ENCODE data around the gene C1orf52. TPM values are rescaled to one million over a fixed set of nuclear protein-coding genes. Genes with fewer than 3 reads are reported as not detected.

The C1orf52 gene
- total RNA-seq: 10 to 100 TPM; 10.7 to 24.6 (median 18.8) TPM
- 10 to 100 TPM; 20.1 to 23.9 TPM for polyA plus RNA-seq
- long read RNA-seq, donor 1, transcript C1orf52-203 (3 exons, 1,219 nt): minor isoform, 25 of 58 reads
- long read RNA-seq, donor 1, transcript C1orf52-201 (4 exons, 3,391 nt): major isoform, 30 of 58 reads
- long read RNA-seq, donor 1, partial matches to known transcripts: 3 of 58 reads
- long read RNA-seq, donor 1, other reads (novel, unspliced or antisense): 0 of 58 reads
- long read RNA-seq, donor 2, transcript C1orf52-201 (4 exons, 3,391 nt): minor isoform, 7 of 21 reads
- long read RNA-seq, donor 2, transcript C1orf52-203 (3 exons, 1,219 nt): major isoform, 14 of 21 reads
- long read RNA-seq, donor 2, partial matches to known transcripts: 0 of 21 reads
- long read RNA-seq, donor 2, other reads (novel, unspliced or antisense): 0 of 21 reads
- long read RNA-seq, donor 3, transcript C1orf52-201 (4 exons, 3,391 nt): major isoform, 23 of 40 reads
- long read RNA-seq, donor 3, transcript C1orf52-203 (3 exons, 1,219 nt): minor isoform, 16 of 40 reads
- long read RNA-seq, donor 3, partial matches to known transcripts: 1 of 40 reads
- long read RNA-seq, donor 3, other reads (novel, unspliced or antisense): 0 of 40 reads

DNA sequence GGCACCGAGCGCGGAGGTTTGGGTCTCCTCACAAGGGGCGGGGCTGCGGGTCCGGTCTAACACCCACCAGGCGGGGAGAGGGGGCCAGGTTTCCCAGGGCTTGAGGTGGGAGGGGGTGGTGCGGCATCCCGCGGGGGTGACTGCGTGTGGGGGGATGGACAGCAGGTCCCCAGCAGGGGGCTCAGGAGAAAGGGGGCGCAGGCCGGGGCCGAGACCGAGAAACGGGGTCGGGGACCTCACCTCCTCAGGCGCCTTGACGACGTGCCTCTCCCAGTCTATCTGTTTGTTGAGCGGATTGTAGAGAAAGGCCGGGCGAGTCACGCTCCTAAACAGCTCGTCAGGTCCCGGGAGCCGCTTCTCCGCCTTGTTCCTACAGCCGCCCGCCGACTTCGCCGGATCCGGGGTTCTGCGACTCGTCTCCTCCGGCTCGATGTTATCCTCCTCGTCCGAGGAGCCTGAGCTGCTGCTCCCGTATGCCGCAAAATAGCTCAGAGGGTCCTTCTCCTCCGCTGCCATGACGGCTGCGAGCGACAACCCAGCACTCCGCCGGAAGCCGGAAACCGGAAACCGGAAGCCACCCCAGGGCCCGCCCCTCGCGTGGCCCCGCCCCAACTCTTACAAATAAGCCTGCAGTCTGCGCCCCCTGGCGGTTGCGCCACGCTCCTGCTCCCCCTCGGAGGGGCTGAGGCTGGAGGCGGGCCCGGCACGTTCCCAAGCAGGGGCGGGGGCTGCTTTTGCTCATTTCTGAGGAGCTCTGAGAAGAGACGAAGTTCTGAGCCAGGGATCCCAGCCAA, at the start of gene C1orf52:
Gene C1orf52 (minus strand): TSS at position 545 of the 794 bp plus-strand sequence. CDS start 29 bp downstream, at position 516.
- WGBS, 3 donors: 0 to 1% (median 1%) methylated on average over 55 to 65 of the region's 65 CpGs
- intact Hi-C loops (cut with DNase I): loop anchor here (5.0 to 10.0 kb wide), 4 partner anchors 155 to 317 kb away; no protein-coding TSS in a partner anchor
- H3K4me1 ChIP-seq (ENCODE audit: insufficient read depth): peaks cover 6% of the 10 kb centered on the region
- H3K4me3 ChIP-seq: peak within 1 kb of the TSS; percentile 94
- no peaks in the 10 kb centered on the region for H3K9me3 ChIP-seq
- H3K36me3 ChIP-seq: no peaks in the 10 kb centered on the region
- H3K27ac ChIP-seq: peak within 1 kb of the TSS in 1 of 2 donors; percentile 1
- no peaks in the 10 kb centered on the region for H3K27me3 ChIP-seq
- peak; percentile 94 to 99 (median 97) for DNase-seq
- peak; percentile 54 for TF ChIP-seq POLR2A (IDR thresholded peaks at IDR 0.05)
- peak; percentile 94 to 100 (median 96) for TF ChIP-seq CTCF (IDR thresholded peaks at IDR 0.05)
- no peak for TF ChIP-seq EP300 (IDR thresholded peaks at IDR 0.05)

- H3K27me3 ChIP-seq: no peaks in the 10 kb centered on the region
- H3K9me3 ChIP-seq: no peaks in the 10 kb centered on the region
- H3K27ac ChIP-seq: no peak overlapping the region
- 72 to 77% (median 72%) methylated on average over 4 of the region's 4 CpGs for WGBS, 3 donors
- no peak for DNase-seq
- intact Hi-C loops (cut with DNase I): loop anchor here (5.0 to 10.0 kb wide), 4 partner anchors 196 to 386 kb away; partner anchors contain the start of gene CCN1 (in 1 of the 4)
- H3K4me3 ChIP-seq: no peak overlapping the region
- no peaks in the 10 kb centered on the region for H3K36me3 ChIP-seq
- TF ChIP-seq POLR2A (IDR thresholded peaks at IDR 0.05) (no peak), CTCF (IDR thresholded peaks at IDR 0.05) (no peak), EP300 (IDR thresholded peaks at IDR 0.05) (no peak)
- peaks cover 2% of the 10 kb centered on the region for H3K4me1 ChIP-seq (ENCODE audit: insufficient read depth)
Measured at GRCh38 chr1:85308833-85309350, 49.4 kb upstream of the C1orf52 start.

GRCh38 chr1:85307987-85308832, 48.7 kb upstream of the C1orf52 start:
- Histone ChIP-seq H3K4me1 (ENCODE audit: insufficient read depth) (no peaks in the 10 kb centered on the region), H3K27ac (no peak overlapping the region), H3K27me3 (no peaks in the 10 kb centered on the region), H3K9me3 (no peaks in the 10 kb centered on the region), H3K36me3 (no peaks in the 10 kb centered on the region), H3K4me3 (no peak overlapping the region)
- DNase-seq: peak; percentile 79 to 92 (median 89)
- no peak for TF ChIP-seq POLR2A (IDR thresholded peaks at IDR 0.05)
- TF ChIP-seq EP300 (IDR thresholded peaks at IDR 0.05): no peak
- TF ChIP-seq CTCF (IDR thresholded peaks at IDR 0.05): peak; percentile 74 to 97 (median 92)
- 22 to 26% (median 25%) methylated on average over 27 of the region's 27 CpGs for WGBS, 3 donors
- intact Hi-C loops (cut with DNase I): loop anchor here (5.0 to 10.0 kb wide), 4 partner anchors 197 to 387 kb away; partner anchors contain the start of gene CCN1 (in 1 of the 4)

Data from ovary (tissue), 10 donors.